Stomach (tissue), 19 donors: ENCODE data around the gene OR5D18. TPM values are rescaled to one million over a fixed set of nuclear protein-coding genes. Genes with fewer than 3 reads are reported as not detected.

Experiments used
- DNase-seq, 2 donors: peaks; one replicate each; pipeline versions ENCODE4 v3.0.0 to v3.0.0-alpha.2; 2013 to 2019
- H3K27ac ChIP-seq, 5 donors: fragments of 200-600 bp in 4 of 5; sonication (generic) in 4 of 5; one replicate each; pipeline ENCODE4 v1.5.1; 2013 to 2019; ENCODE audit warnings: mild to moderate bottlenecking in 1 of 5, moderate library complexity in 1 of 5
- H3K27me3 ChIP-seq, 3 donors: fragments of 200-600 bp; sonication (generic); one replicate each; pipeline ENCODE4 v1.5.1; 2017 to 2019; ENCODE audit warnings: mixed run types in 1 of 3
- H3K36me3 ChIP-seq, 4 donors: fragments of 200-600 bp; sonication (generic); 1 replicate in 3 of 4; 2 replicates in 1 of 4; pipeline ENCODE4 v1.5.1; 2016 to 2019
- H3K4me1 ChIP-seq, 4 donors: fragments of 200-600 bp; sonication (generic); one replicate each; pipeline ENCODE4 v1.5.1; 2016 to 2019
- H3K4me3 ChIP-seq, 4 donors: fragments of 200-600 bp; sonication (generic) in 3 of 4; one replicate each; pipeline ENCODE4 v1.5.1; 2016 to 2019; ENCODE audit warnings: mild to moderate bottlenecking in 1 of 4
- H3K9me3 ChIP-seq, 4 donors: fragments of 200-600 bp; sonication (generic); one replicate each; pipeline ENCODE4 v1.5.1; 2016 to 2019
- EP300 ChIP-seq: sonication (generic); formaldehyde crosslinking; IDR thresholded peaks from one replicate; pipeline ENCODE4 v1.6.1; 2017; ENCODE audit warnings: antibody characterized with exemption
- POLR2A ChIP-seq, 4 donors: fragments of 450-650 bp; IDR thresholded peaks; one replicate each; pipeline ENCODE4 v1.6.1; 2016; ENCODE audit warnings: antibody characterized with exemption in 4 of 4, control low read depth in 2 of 4, mild to moderate bottlenecking in 1 of 4, moderate library complexity in 1 of 4
- POLR2AphosphoS5 ChIP-seq, 3 donors: sonication (generic); formaldehyde crosslinking; IDR thresholded peaks; one replicate each; pipeline ENCODE4 v1.6.1; 2016; ENCODE audit warnings: antibody characterized with exemption in 3 of 3
- WGBS, 5 donors: extraction: QIAGEN DNeasy Blood & Tissue Kit in 3 of 5; methylation state at CpG; one replicate each; pipeline versions ENCODE4 v1.1.5 to v1.1.7; 2013 to 2018; 5-methylcytosine and 5-hydroxymethylcytosine counted together
- intact Hi-C: fragments of 100-400 bp; cut with DNase I; formaldehyde crosslinking; loops from one replicate; pipeline ENCODE4 v1.15.1; 2023; ENCODE audit warnings: low total_unique reads
- long read RNA-seq, 10 donors: transcript quantifications; one replicate each; lab custom pipeline, GENCODE V29; 2026
- polyA plus RNA-seq, 3 donors: library from polyadenylated mRNA; stranded (reverse); fragments of 200-250 nt; gene quantifications; one replicate each; pipeline ENCODE4 v1.2.3, GENCODE V29; 2013
- total RNA-seq, 5 donors: library from RNA; depleted of rRNA; stranded (reverse); fragments of >200 nt; gene quantifications; one replicate each; pipeline versions ENCODE4 v1.1.0 to v1.2.3, GENCODE V29; 2014 to 2016
- TF ChIP-seq, protein P1 (sequence below), 7 experiments: fragments of 450-650 bp in 4 of 7; fragments of 200-600 bp in 3 of 7; sonication (generic) in 3 of 7; IDR thresholded peaks; one replicate each; pipeline ENCODE4 v1.5.1; 2016 to 2019; ENCODE audit warnings: antibody characterized with exemption in 7 of 7, control low read depth in 2 of 7, mild to moderate bottlenecking in 1 of 7
- donor health status: healthy with polysubstance abuse.
- donor health status: Bipolar disorder and iron deficiency.
- donor health status: healthy.

Gene OR5D18
- total RNA-seq (not detected), polyA plus RNA-seq (not detected)
- long read RNA-seq, donor 1 = 0 reads
- long read RNA-seq, donor 2 = 0 reads
- long read RNA-seq, donor 3 = 0 reads
- long read RNA-seq, donor 4 = 0 reads
- long read RNA-seq, donor 5 = 0 reads
- long read RNA-seq, donor 6 = 0 reads
- long read RNA-seq, donor 7 = 0 reads
- long read RNA-seq, donor 8 = 0 reads
- long read RNA-seq, donor 9 = 0 reads
- long read RNA-seq, donor 10 = 0 reads

- H3K9me3 ChIP-seq = peaks cover 0 to 15% (median 4%) of the 10 kb centered on the region in 4 donors
- no peak within 1 kb of the TSS for H3K4me3 ChIP-seq
- no peaks in the 10 kb centered on the region for H3K36me3 ChIP-seq
- intact Hi-C loops = no loop called here
- WGBS, 5 donors = 75 to 86% (median 85%) methylated on average over 5 of the region's 5 CpGs
- TF ChIP-seq POLR2AphosphoS5 (IDR thresholded peaks at IDR 0.05) = no peak
- TF ChIP-seq EP300 = no peak
- no peak for TF ChIP-seq POLR2A (IDR thresholded peaks at IDR 0.05)
- TF ChIP-seq, protein P1, sequence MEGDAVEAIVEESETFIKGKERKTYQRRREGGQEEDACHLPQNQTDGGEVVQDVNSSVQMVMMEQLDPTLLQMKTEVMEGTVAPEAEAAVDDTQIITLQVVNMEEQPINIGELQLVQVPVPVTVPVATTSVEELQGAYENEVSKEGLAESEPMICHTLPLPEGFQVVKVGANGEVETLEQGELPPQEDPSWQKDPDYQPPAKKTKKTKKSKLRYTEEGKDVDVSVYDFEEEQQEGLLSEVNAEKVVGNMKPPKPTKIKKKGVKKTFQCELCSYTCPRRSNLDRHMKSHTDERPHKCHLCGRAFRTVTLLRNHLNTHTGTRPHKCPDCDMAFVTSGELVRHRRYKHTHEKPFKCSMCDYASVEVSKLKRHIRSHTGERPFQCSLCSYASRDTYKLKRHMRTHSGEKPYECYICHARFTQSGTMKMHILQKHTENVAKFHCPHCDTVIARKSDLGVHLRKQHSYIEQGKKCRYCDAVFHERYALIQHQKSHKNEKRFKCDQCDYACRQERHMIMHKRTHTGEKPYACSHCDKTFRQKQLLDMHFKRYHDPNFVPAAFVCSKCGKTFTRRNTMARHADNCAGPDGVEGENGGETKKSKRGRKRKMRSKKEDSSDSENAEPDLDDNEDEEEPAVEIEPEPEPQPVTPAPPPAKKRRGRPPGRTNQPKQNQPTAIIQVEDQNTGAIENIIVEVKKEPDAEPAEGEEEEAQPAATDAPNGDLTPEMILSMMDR (IDR thresholded peaks at IDR 0.05) = no peak
- DNase-seq = no peak
- no peaks in the 10 kb centered on the region for H3K27me3 ChIP-seq
- H3K4me1 ChIP-seq = no peaks in the 10 kb centered on the region
- H3K27ac ChIP-seq = no peak within 1 kb of the TSS
These were observed at the start of gene OR5D18 for GRCh38 chr11:55819330-55819729. OR5D18 (plus strand) TSS chr11:55819630; CDS start chr11:55819630, 0 bp downstream.

DNA sequence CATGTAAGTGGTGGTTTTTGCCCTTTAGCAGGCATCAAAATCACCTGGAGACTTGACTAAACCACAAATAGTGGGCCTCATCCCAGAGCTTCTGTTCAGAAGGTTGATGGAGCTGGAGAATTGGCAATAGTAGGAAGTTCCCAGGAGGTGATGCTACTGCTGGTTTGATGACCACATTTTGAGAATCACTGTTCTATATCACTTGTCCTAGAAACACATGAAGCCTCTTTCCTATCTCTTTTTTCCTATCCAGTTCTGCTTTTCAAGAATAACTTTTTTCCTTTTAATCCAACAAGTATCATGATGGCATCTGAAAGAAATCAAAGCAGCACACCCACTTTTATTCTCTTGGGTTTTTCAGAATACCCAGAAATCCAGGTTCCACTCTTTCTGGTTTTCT lies 46.3 kb upstream of the OR5D18 start, which contains the start of gene OR5D13:
TSS of gene OR5D13 (plus strand) at position 301 of the 400 bp plus-strand sequence. CDS start at position 301, 0 bp downstream.
- Histone ChIP-seq H3K4me1 (no peaks in the 10 kb centered on the region), H3K27me3 (no peaks in the 10 kb centered on the region), H3K36me3 (no peaks in the 10 kb centered on the region), H3K9me3 (peaks cover 0 to 12% (median 0%) of the 10 kb centered on the region in 4 donors), H3K4me3 (no peak within 1 kb of the TSS), H3K27ac (no peak within 1 kb of the TSS)
- no peak for DNase-seq
- intact Hi-C loops = no loop called here
- TF ChIP-seq EP300 = no peak

DNA sequence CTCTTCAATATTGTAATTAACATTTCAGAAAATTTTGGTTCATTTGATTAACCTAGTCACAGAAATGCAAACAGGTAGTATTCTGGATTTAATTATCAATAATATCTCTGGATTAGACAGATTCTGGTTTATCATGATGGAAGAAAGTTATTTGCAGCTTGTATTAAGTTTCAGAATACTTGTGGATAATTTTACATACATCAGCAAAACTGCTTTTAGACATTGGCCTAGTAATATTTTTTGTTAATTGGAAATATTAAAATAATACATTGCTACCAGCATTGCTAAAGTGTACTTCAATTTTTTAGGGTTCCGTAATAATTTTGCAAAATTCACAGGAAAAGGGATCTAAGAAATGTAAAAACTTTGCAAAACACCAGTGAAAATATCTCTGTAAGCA lies 27.8 kb upstream of the OR5D18 start:
- H3K27ac ChIP-seq = no peak overlapping the region
- no peaks in the 10 kb centered on the region for H3K4me1 ChIP-seq
- no peaks in the 10 kb centered on the region for H3K27me3 ChIP-seq
- no peak for DNase-seq
- 85 to 89% (median 87%) methylated on average over 1 of the region's 1 CpG for WGBS, 5 donors
- H3K4me3 ChIP-seq = no peak overlapping the region
- TF ChIP-seq, protein P1 (IDR thresholded peaks at IDR 0.05) = no peak
- TF ChIP-seq POLR2A (IDR thresholded peaks at IDR 0.05) = no peak
- TF ChIP-seq EP300 = no peak
- no peak for TF ChIP-seq POLR2AphosphoS5 (IDR thresholded peaks at IDR 0.05)
- H3K9me3 ChIP-seq = no peaks in the 10 kb centered on the region
- intact Hi-C loops = no loop called here
- H3K36me3 ChIP-seq = no peaks in the 10 kb centered on the region

DNA sequence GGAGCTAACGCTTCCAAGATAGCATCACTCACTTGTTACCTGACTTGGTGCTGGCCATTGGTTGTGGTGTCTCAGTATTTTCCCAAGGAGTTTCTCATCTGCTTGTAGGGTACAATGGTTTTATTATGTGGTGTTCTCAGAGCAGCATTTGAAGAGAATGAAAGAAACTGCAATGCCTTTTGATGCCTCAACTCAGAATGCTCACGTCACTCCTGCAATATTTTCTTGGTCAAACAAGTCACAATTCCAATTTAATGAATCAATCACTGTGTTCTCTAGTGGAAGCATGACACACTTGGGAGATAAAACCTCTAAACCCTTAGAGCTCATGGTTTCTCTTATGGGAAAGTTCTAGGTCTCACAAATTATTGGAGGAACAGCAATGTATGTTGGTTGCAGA lies 26.1 kb upstream of the OR5D18 start:
- 39 to 72% (median 52%) methylated on average over 2 of the region's 2 CpGs for WGBS, 5 donors
- intact Hi-C loops = no loop called here

GRCh38 chr11:55795256-55795655 lies 24.2 kb upstream of the OR5D18 start, which contains the start of gene OR5D14:
OR5D14 (plus strand) TSS chr11:55795556; CDS start chr11:55795556, 0 bp downstream.
- intact Hi-C loops = no loop called here
- Histone ChIP-seq H3K36me3 (no peaks in the 10 kb centered on the region), H3K4me3 (no peak within 1 kb of the TSS), H3K27ac (no peak within 1 kb of the TSS), H3K9me3 (peaks cover 0 to 5% (median 0%) of the 10 kb centered on the region in 4 donors), H3K4me1 (no peaks in the 10 kb centered on the region), H3K27me3 (no peaks in the 10 kb centered on the region)
- DNase-seq = no peak
- no peak for TF ChIP-seq POLR2AphosphoS5 (IDR thresholded peaks at IDR 0.05)
- no peak for TF ChIP-seq POLR2A (IDR thresholded peaks at IDR 0.05)
- no peak for TF ChIP-seq EP300

More for the DNA sequence above, 26.1 kb upstream of the OR5D18 start:
- TF ChIP-seq EP300 (no peak), POLR2AphosphoS5 (IDR thresholded peaks at IDR 0.05) (no peak), POLR2A (IDR thresholded peaks at IDR 0.05) (no peak)
- TF ChIP-seq, protein P1 (IDR thresholded peaks at IDR 0.05) = no peak
- Histone ChIP-seq H3K4me3 (no peak overlapping the region), H3K9me3 (no peaks in the 10 kb centered on the region), H3K36me3 (no peaks in the 10 kb centered on the region), H3K27me3 (no peaks in the 10 kb centered on the region), H3K27ac (no peak overlapping the region), H3K4me1 (no peaks in the 10 kb centered on the region)
- no peak for DNase-seq
